GM13977 (cell line): Measurements from ENCODE around the gene HOXD11.

Source experiments
- DNase-seq: peaks from one replicate; pipeline ENCODE4 v3.0.0; 2012; ENCODE audit warnings: low spot score
- CTCF ChIP-seq: IDR thresholded peaks from 2 replicates; pipeline ENCODE4 v1.5.1; 2012; ENCODE audit warnings: mild to moderate bottlenecking, control low read depth; ENCODE audit not compliant: insufficient read depth; ENCODE audit errors: extremely low read depth, missing control alignments
- in situ Hi-C: fragments of 300-500 bp; cut with MboI; formaldehyde crosslinking; loops from one replicate; pipeline ENCODE4 v1.12.0; 2022; ENCODE audit warnings: low sequenced_read_pairs, low pct_unique_long_range_greater_than_20kb, mixed read lengths, inconsistent platforms; ENCODE audit not compliant: unreplicated experiment

Gene HOXD11

GRCh38 chr2:176156301-176156806, 49.3 kb downstream of the HOXD11 start:
- DNase-seq = no peak
- TF ChIP-seq CTCF = no peak
- in situ Hi-C loops = no loop called here

DNA sequence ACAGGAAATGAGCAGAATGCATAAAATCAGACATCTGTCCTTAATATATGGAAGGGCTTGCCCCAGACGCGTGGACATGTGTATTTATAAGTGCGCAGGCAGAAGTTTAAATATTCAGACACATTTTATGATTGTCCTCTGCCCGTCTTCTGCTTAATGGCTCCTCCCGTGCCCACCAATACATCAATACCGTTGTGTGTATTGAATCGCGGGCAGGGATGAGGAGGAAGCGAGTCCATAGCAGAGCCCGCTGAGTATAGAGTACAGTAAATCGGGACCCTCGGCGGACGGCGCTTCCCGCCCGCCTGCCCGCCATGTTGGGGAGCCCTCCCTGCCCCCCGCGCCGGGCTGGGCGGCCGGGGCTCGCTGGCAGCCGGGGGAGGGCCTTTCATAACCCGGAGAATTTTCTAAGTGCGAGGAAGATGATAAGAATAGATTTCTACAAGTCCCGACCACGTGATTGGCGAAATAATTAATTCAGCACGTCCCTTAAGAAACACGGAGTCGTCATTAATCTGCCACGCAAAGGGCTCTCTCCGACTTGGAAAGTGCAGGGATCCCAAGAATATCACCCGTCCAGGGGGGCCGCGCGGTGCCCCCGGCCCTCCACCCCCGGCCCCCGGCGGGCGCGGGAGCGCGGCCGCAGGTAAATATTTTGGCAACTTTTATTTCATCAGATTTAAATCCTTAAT, 49.9 kb downstream of the HOXD11 start, which contains the start of gene HOXD3:
TSS of gene HOXD3 (plus strand) at position 501 of the 692 bp plus-strand sequence. CDS start 11,808 bp downstream, outside the sequence.
- DNase-seq = no peak
- in situ Hi-C loops = no loop called here
- TF ChIP-seq CTCF = no peak

DNA sequence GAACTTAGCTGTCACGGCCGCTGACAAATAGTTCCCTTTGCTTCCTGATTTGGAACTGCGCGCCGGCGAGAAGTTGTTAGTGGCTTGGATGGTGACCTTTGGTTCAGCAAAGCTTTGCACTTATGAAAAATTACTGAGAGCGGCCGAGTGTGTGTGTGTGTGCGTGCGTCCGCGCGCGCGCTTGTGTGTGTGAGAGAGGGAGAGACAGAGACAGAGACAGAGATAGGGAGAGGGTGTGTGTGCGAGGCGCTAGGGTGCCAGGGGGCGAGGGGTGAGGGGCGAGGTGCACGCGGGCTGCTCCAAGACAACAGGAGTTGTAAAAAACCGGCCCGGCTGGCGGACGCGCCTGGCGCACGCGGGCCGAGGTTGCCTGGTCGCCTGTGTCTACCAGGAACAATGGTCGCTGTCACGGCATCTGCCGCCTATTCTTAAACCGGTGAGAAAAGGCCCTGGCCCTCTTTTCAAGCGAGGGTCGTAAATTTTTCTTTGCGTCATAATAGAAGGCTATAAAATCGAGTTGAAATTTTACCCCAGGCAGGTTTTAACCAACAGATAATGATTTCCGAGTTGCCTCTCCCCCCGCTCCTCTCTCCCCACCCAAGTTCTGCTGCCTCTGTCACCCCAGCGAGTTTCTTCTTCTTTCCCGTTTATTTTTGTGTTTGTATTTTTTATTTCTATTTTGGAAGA, 50.6 kb downstream of the HOXD11 start:
- no peak for DNase-seq
- TF ChIP-seq CTCF = no peak
- in situ Hi-C loops = no loop called here

- DNase-seq = no peak
- no peak for TF ChIP-seq CTCF
- in situ Hi-C loops = no loop called here
Measured at GRCh38 chr2:176158186-176158591, 51.1 kb downstream of the HOXD11 start.

- no peak for TF ChIP-seq CTCF
- in situ Hi-C loops = no loop called here
- no peak for DNase-seq
Measured at GRCh38 chr2:176158855-176159662, 52.0 kb downstream of the HOXD11 start.
